Spleen (tissue), 11 donors: ENCODE measurements around the gene IL10. TPM values are rescaled to one million over a fixed set of nuclear protein-coding genes. Genes with fewer than 3 reads are reported as not detected.

Experiments used
- DNase-seq: peaks from one replicate; pipeline ENCODE4 v3.0.0-alpha.2; 2020
- H3K27ac ChIP-seq, 8 donors: fragments of 200-600 bp; sonication (generic) in 7 of 8; 1 replicate in 4 of 8; 2 replicates in 4 of 8; pipeline versions ENCODE4 v1.5.0 to v1.8.0; 2016 to 2021; ENCODE audit warnings: inconsistent platforms in 4 of 8, mild to moderate bottlenecking in 4 of 8, moderate library complexity in 1 of 8
- H3K27me3 ChIP-seq, 7 donors: fragments of 200-600 bp; sonication (generic) in 6 of 7; replicated peaks in 1 of 7; 1 replicate in 4 of 7; 2 replicates in 3 of 7; pipeline versions ENCODE4 v1.5.0 to v1.8.0; 2016 to 2021; ENCODE audit warnings: inconsistent platforms in 3 of 7, mild to moderate bottlenecking in 1 of 7
- H3K36me3 ChIP-seq, 6 donors: fragments of 200-600 bp; sonication (generic) in 5 of 6; 1 replicate in 4 of 6; 2 replicates in 2 of 6; pipeline versions ENCODE4 v1.5.0 to v1.8.0; 2016 to 2021; ENCODE audit warnings: inconsistent platforms in 2 of 6
- H3K4me1 ChIP-seq, 6 donors: fragments of 200-600 bp; sonication (generic) in 5 of 6; 1 replicate in 3 of 6; 2 replicates in 3 of 6; pipeline versions ENCODE4 v1.5.0 to v1.8.0; 2016 to 2021; ENCODE audit warnings: inconsistent platforms in 3 of 6
- H3K4me3 ChIP-seq, 8 donors: fragments of 200-600 bp; sonication (generic) in 7 of 8; 1 replicate in 4 of 8; 2 replicates in 4 of 8; pipeline versions ENCODE4 v1.5.0 to v1.8.0; 2016 to 2021; ENCODE audit warnings: inconsistent platforms in 4 of 8, mild to moderate bottlenecking in 4 of 8, moderate library complexity in 2 of 8
- H3K9me3 ChIP-seq, 8 donors: fragments of 200-600 bp; sonication (generic) in 7 of 8; 1 replicate in 4 of 8; 2 replicates in 4 of 8; pipeline versions ENCODE4 v1.5.0 to v1.8.0; 2016 to 2021; ENCODE audit warnings: inconsistent platforms in 4 of 8
- POLR2A ChIP-seq, 3 donors: fragments of 450-650 bp; IDR thresholded peaks; one replicate each; pipeline ENCODE4 v1.5.1; 2017; ENCODE audit warnings: antibody characterized with exemption in 3 of 3, mild to moderate bottlenecking in 1 of 3
- POLR2AphosphoS5 ChIP-seq, 3 donors: sonication (generic); formaldehyde crosslinking; IDR thresholded peaks; one replicate each; pipeline ENCODE4 v1.5.1; 2017; ENCODE audit warnings: antibody characterized with exemption in 3 of 3
- WGBS, 5 donors: extraction: QIAGEN DNeasy Blood & Tissue Kit in 3 of 5; methylation state at CpG; one replicate each; pipeline versions ENCODE4 v1.1.5 to v1.1.7; 2013 to 2018; 5-methylcytosine and 5-hydroxymethylcytosine counted together
- intact Hi-C: fragments of 100-400 bp; cut with DNase I; formaldehyde crosslinking; loops from one replicate; pipeline ENCODE4 v1.15.0; 2023; ENCODE audit warnings: low total_unique reads
- polyA plus RNA-seq, 3 donors: library from polyadenylated mRNA; stranded (reverse); fragments of 200-250 nt; gene quantifications; one replicate each; pipeline ENCODE4 v1.2.1, GENCODE V29; 2013
- total RNA-seq, 7 donors: library from RNA; depleted of rRNA in 3 of 7; stranded (reverse); fragments of >200 nt in 3 of 7; fragmentation: NEBNext Ultra II Directional in 4 of 7; extraction: Animal tissue kit (Norgen Biotek cat#: 25700) in 4 of 7; gene quantifications; one replicate each; pipeline versions ENCODE4 v1.1.0 to v1.2.1, GENCODE V29; 2016 to 2021
- TF ChIP-seq, protein P1 (sequence below), 11 experiments: fragments of 200-600 bp in 7 of 11; fragments of 450-650 bp in 4 of 11; sonication (generic) in 4 of 11; IDR thresholded peaks in 8 of 11; conservative IDR thresholded peaks in 3 of 11; 1 replicate in 7 of 11; 2 replicates in 4 of 11; pipeline versions ENCODE4 v1.4.0 to v1.8.0; 2016 to 2021; ENCODE audit warnings: antibody characterized with exemption in 11 of 11, inconsistent platforms in 4 of 11, mild to moderate bottlenecking in 1 of 11
- donor health status: healthy with polysubstance abuse.
- donor health status: DM: no; HTN: no; CAD: no; lungs with moderate emphysema.
- donor health status: DM: no; HTN: no; CAD: no.
- donor health status: Bipolar disorder and iron deficiency.
- donor health status: healthy.
- donor health status: DM: no; HTN: no; CAD: no.
- donor health status: DM: yes; HTN: yes; CAD: no.

Gene IL10
- total and polyA plus RNA-seq, 10 donors = 3.0 to 23.2 (median 5.2) TPM

GRCh38 chr1:206735553-206736031 is 36.7 kb downstream of the IL10 start:
- H3K36me3 ChIP-seq = peaks cover 2 to 73% (median 35%) of the 10 kb centered on the region in 6 donors
- intact Hi-C loops = no loop called here
- H3K4me1 ChIP-seq = peaks cover 23 to 87% (median 63%) of the 10 kb centered on the region in 6 donors
- H3K9me3 ChIP-seq = no peaks in the 10 kb centered on the region
- 51 to 69% (median 58%) methylated on average over 5 of the region's 5 CpGs for WGBS, 5 donors
- TF ChIP-seq, protein P1, sequence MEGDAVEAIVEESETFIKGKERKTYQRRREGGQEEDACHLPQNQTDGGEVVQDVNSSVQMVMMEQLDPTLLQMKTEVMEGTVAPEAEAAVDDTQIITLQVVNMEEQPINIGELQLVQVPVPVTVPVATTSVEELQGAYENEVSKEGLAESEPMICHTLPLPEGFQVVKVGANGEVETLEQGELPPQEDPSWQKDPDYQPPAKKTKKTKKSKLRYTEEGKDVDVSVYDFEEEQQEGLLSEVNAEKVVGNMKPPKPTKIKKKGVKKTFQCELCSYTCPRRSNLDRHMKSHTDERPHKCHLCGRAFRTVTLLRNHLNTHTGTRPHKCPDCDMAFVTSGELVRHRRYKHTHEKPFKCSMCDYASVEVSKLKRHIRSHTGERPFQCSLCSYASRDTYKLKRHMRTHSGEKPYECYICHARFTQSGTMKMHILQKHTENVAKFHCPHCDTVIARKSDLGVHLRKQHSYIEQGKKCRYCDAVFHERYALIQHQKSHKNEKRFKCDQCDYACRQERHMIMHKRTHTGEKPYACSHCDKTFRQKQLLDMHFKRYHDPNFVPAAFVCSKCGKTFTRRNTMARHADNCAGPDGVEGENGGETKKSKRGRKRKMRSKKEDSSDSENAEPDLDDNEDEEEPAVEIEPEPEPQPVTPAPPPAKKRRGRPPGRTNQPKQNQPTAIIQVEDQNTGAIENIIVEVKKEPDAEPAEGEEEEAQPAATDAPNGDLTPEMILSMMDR (IDR thresholded peaks at IDR 0.05 in 8 of 11, conservative IDR thresholded peaks at IDR 0.05 in 3 of 11) = no peak
- TF ChIP-seq POLR2AphosphoS5 (IDR thresholded peaks at IDR 0.05) (peak in 1 of 3 donors; percentile 19), POLR2A (IDR thresholded peaks at IDR 0.05) (no peak)
- H3K27me3 ChIP-seq = no peaks in the 10 kb centered on the region
- H3K4me3 ChIP-seq = no peak overlapping the region
- no peak for DNase-seq
- peak overlapping the region in 6 of 8 donors; percentile 11 to 77 (median 57) for H3K27ac ChIP-seq

DNA sequence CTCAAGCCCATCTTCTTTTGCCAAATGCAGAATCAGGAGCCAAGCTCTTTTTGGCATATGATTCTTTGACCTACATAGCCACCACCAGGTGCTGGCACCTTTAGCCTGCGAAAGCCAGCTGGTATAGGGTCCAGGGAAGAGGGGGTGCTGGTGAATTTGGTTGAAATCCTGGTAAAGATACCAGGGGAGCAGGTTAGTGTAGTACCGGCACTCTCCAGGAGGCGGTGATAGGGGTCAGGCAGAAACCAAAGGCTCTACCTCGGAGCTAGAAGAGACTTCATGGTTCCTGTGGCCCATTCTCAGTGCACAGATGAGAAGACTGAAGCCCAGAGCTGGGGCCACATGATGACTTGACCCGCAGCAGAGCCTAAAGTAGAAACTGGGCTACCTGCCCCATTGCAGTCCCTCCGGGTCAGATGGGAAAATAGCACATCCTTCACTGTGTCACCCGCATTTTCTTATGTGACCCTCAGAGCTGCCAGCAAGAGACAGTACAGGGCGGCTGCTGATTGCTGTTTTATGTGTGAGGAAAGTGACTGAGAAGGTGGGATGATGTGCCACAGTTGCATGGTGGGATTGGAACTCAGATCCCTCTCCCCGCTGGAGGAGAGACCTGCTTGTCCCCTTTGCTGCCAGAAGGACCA is 37.7 kb downstream of the IL10 start:
- Histone ChIP-seq H3K4me1 (peaks cover 19 to 84% (median 56%) of the 10 kb centered on the region in 6 donors), H3K27me3 (no peaks in the 10 kb centered on the region), H3K36me3 (peaks cover 8 to 83% (median 44%) of the 10 kb centered on the region in 6 donors), H3K9me3 (no peaks in the 10 kb centered on the region), H3K4me3 (no peak overlapping the region), H3K27ac (peak overlapping the region in 5 of 8 donors; percentile 13 to 77 (median 73))
- DNase-seq = peak; percentile 85
- intact Hi-C loops = loop anchor here (5.0 kb wide), 1 partner anchor 178 kb away; no protein-coding TSS in a partner anchor
- 70 to 76% (median 73%) methylated on average over 7 to 9 of the region's 9 CpGs for WGBS, 5 donors
- no peak for TF ChIP-seq POLR2A (IDR thresholded peaks at IDR 0.05)
- TF ChIP-seq, protein P1 (IDR thresholded peaks at IDR 0.05 in 8 of 11, conservative IDR thresholded peaks at IDR 0.05 in 3 of 11) = peak; percentile 66 to 90 (median 86)
- TF ChIP-seq POLR2AphosphoS5 (IDR thresholded peaks at IDR 0.05) = peak in 1 of 3 donors; percentile 35

- H3K27ac ChIP-seq = peak overlapping the region in 1 of 8 donors; percentile 16
- no peak for DNase-seq
- H3K4me1 ChIP-seq = peaks cover 5 to 83% (median 44%) of the 10 kb centered on the region in 6 donors
- H3K4me3 ChIP-seq = no peak overlapping the region
- intact Hi-C loops = loop anchor here (5.0 kb wide), 1 partner anchor 179 kb away; no protein-coding TSS in a partner anchor
- no peaks in the 10 kb centered on the region for H3K9me3 ChIP-seq
- TF ChIP-seq POLR2AphosphoS5 (IDR thresholded peaks at IDR 0.05) = peak; percentile 38 to 41 (median 40)
- TF ChIP-seq POLR2A (IDR thresholded peaks at IDR 0.05) = no peak
- TF ChIP-seq, protein P1 (IDR thresholded peaks at IDR 0.05 in 8 of 11, conservative IDR thresholded peaks at IDR 0.05 in 3 of 11) = no peak
- no peaks in the 10 kb centered on the region for H3K27me3 ChIP-seq
- WGBS, 5 donors = 69 to 78% (median 71%) methylated on average over 10 to 11 of the region's 11 CpGs
- peaks cover 8 to 95% (median 55%) of the 10 kb centered on the region in 6 donors for H3K36me3 ChIP-seq
Observed at GRCh38 chr1:206732992-206733391, 39.3 kb downstream of the IL10 start.

- no peak for TF ChIP-seq POLR2A (IDR thresholded peaks at IDR 0.05)
- TF ChIP-seq, protein P1 (IDR thresholded peaks at IDR 0.05 in 8 of 11, conservative IDR thresholded peaks at IDR 0.05 in 3 of 11) = no peak
- TF ChIP-seq POLR2AphosphoS5 (IDR thresholded peaks at IDR 0.05) = no peak
- peak overlapping the region in 1 of 8 donors; percentile 16 for H3K27ac ChIP-seq
- intact Hi-C loops = loop anchor here (5.0 kb wide), 1 partner anchor 180 kb away; no protein-coding TSS in a partner anchor
- H3K4me3 ChIP-seq = no peak overlapping the region
- H3K36me3 ChIP-seq = peaks cover 8 to 90% (median 55%) of the 10 kb centered on the region in 6 donors
- no peaks in the 10 kb centered on the region for H3K27me3 ChIP-seq
- H3K9me3 ChIP-seq = no peaks in the 10 kb centered on the region
- no peak for DNase-seq
- 92 to 95% (median 94%) methylated on average over 11 of the region's 11 CpGs for WGBS, 5 donors
- H3K4me1 ChIP-seq = peaks cover under 1 to 83% (median 44%) of the 10 kb centered on the region in 6 donors
Observed at GRCh38 chr1:206732508-206732907, 39.8 kb downstream of the IL10 start.
